ENCODE results near the gene TJP1. TPM values are rescaled to one million over a fixed set of nuclear protein-coding genes. Genes with fewer than 3 reads are reported as not detected.
"Not testable (repeated sequence)": the region's sequence is repeated elsewhere in the genome, so short reads cannot be mapped to it uniquely, and the experiment has no call there.

TJP1 gene
- total RNA-seq, 4 donors from 2014 or later = 69.6 to 142 (median 119) TPM

- 33 to 36% methylated on average over 9 of the region's 9 CpGs for WGBS, 2 donors
- intact Hi-C loops (cut with DNase I) = no loop called here
- H3K4me3 ChIP-seq = peak overlapping the region; percentile 65 to 87 (median 76)
Measured at GRCh38 chr15:29820394-29821154, 1.7 kb downstream of the TJP1 start.

GRCh38 chr15:29819979-29820378, 2.3 kb downstream of the TJP1 start:
- TF ChIP-seq POLR2A (IDR thresholded peaks at IDR 0.05) (no peak), CTCF (IDR thresholded peaks at IDR 0.05) (no peak)
- no peaks in the 10 kb centered on the region for H3K36me3 ChIP-seq
- H3K4me1 ChIP-seq = peaks cover 0 to 63% (median 12%) of the 10 kb centered on the region in 3 donors
- H3K27me3 ChIP-seq = peaks cover 0 to 11% (median 0%) of the 10 kb centered on the region in 4 donors
- WGBS, 2 donors = 39 to 64% methylated on average over 4 of the region's 4 CpGs
- no peak for DNase-seq
- intact Hi-C loops (cut with DNase I) = no loop called here
- peak overlapping the region in 3 of 4 donors; percentile 95 to 96 (median 96) for H3K27ac ChIP-seq
- H3K9me3 ChIP-seq = no peaks in the 10 kb centered on the region
- H3K4me3 ChIP-seq = peak overlapping the region; percentile 65 to 87 (median 76)

More at GRCh38 chr15:29820394-29821154, 1.7 kb downstream of the TJP1 start:
- H3K36me3 ChIP-seq = no peaks in the 10 kb centered on the region
- H3K9me3 ChIP-seq = no peaks in the 10 kb centered on the region
- no peak for TF ChIP-seq CTCF (IDR thresholded peaks at IDR 0.05)
- peaks cover 0 to 11% (median 0%) of the 10 kb centered on the region in 4 donors for H3K27me3 ChIP-seq
- H3K27ac ChIP-seq = peak overlapping the region; percentile 95 to 98 (median 96)
- H3K4me1 ChIP-seq = peaks cover 0 to 57% (median 10%) of the 10 kb centered on the region in 3 donors
- DNase-seq = no peak

- peaks cover 0 to 76% (median 17%) of the 10 kb centered on the region in 3 donors for H3K4me1 ChIP-seq
- intact Hi-C loops (cut with DNase I) = no loop called here
Measured at GRCh38 chr15:29818141-29818540, 4.1 kb downstream of the TJP1 start.

GRCh38 chr15:29817455-29817854, 4.8 kb downstream of the TJP1 start:
- Histone ChIP-seq H3K4me3 (peak overlapping the region in 1 of 4 donors; percentile 76), H3K4me1 (peaks cover 4 to 76% (median 22%) of the 10 kb centered on the region in 3 donors), H3K27ac (peak overlapping the region in 3 of 4 donors; percentile 50 to 96 (median 95))
- H3K27me3 ChIP-seq; intact Hi-C loops (cut with DNase I); DNase-seq; H3K36me3 ChIP-seq; H3K9me3 ChIP-seq: not testable (repeated sequence)
- 85 to 92% methylated on average over 3 of the region's 3 CpGs for WGBS, 2 donors

More at GRCh38 chr15:29818141-29818540, 4.1 kb downstream of the TJP1 start:
- H3K4me3 ChIP-seq = peak overlapping the region in 2 of 4 donors; percentile 76
- H3K9me3 ChIP-seq = no peaks in the 10 kb centered on the region
- 57 to 64% methylated on average over 10 of the region's 10 CpGs for WGBS, 2 donors
- peak overlapping the region in 3 of 4 donors; percentile 50 to 96 (median 95) for H3K27ac ChIP-seq
- no peak for TF ChIP-seq POLR2A (IDR thresholded peaks at IDR 0.05)
- no peak for TF ChIP-seq CTCF (IDR thresholded peaks at IDR 0.05)
- H3K27me3 ChIP-seq = peaks cover 0 to 11% (median 0%) of the 10 kb centered on the region in 4 donors
- H3K36me3 ChIP-seq = no peaks in the 10 kb centered on the region
- no peak for DNase-seq

- DNase-seq = no peak
- H3K27me3 ChIP-seq = no peaks in the 10 kb centered on the region
- no peaks in the 10 kb centered on the region for H3K9me3 ChIP-seq
- H3K27ac ChIP-seq = peak overlapping the region in 1 of 4 donors; percentile 10
- H3K36me3 ChIP-seq = no peaks in the 10 kb centered on the region
- 51 to 52% methylated on average over 3 of the region's 3 CpGs for WGBS, 2 donors
- peaks cover 5 to 90% (median 24%) of the 10 kb centered on the region in 3 donors for H3K4me1 ChIP-seq
- H3K4me3 ChIP-seq = no peak overlapping the region
- intact Hi-C loops (cut with DNase I) = no loop called here
- no peak for TF ChIP-seq POLR2A (IDR thresholded peaks at IDR 0.05)
- no peak for TF ChIP-seq CTCF (IDR thresholded peaks at IDR 0.05)
Measured at GRCh38 chr15:29815000-29815710, 7.1 kb downstream of the TJP1 start.
